ENCODE data around the gene ETS1.
A peak's percentile ranks its signal among the peaks of the same experiment; 100 is the strongest.

The ETS1 gene

GRCh38 chr11:128587415-128587814, at the start of gene ETS1:
Gene ETS1 (minus strand): TSS chr11:128587558. CDS start chr11:128573130, 14,428 bp downstream.
- TF ChIP-seq FOXM1 (IDR thresholded peaks at IDR 0.05; ENCODE audit: borderline replicate concordance) = no peak
- CTCF ChIA-PET = no interaction called here
- POLR2A ChIA-PET = no interaction called here

GRCh38 chr11:128634395-128634794, 47.0 kb upstream of the ETS1 start:
- TF ChIP-seq CTBP1 (IDR thresholded peaks at IDR 0.05; ENCODE audit: borderline replicate concordance) (no peak), LEF1 (IDR thresholded peaks at IDR 0.05; ENCODE audit: borderline replicate concordance) (no peak), L3MBTL2 (conservative IDR thresholded peaks at IDR 0.05) (no peak), ARNT (IDR thresholded peaks at IDR 0.05) (no peak)
- CTCF ChIA-PET = no interaction called here
- POLR2A ChIA-PET = no interaction called here
- DNase-seq (ENCODE audit: extremely low spot score) = no peak

More at GRCh38 chr11:128587415-128587814, at the start of gene ETS1:
- no peak for DNase-seq (ENCODE audit: extremely low spot score)

GRCh38 chr11:128633384-128633965, 46.1 kb upstream of the ETS1 start:
- ChIA-PET POLR2A (no interaction called here), CTCF (interaction anchor here (0.6 kb wide), 1 partner anchor 149 kb away, joined by 3 read pairs; no protein-coding TSS in a partner anchor)
- no peak for DNase-seq (ENCODE audit: extremely low spot score)
- TF ChIP-seq NFRKB (IDR thresholded peaks at IDR 0.05) (no peak), ARNT (IDR thresholded peaks at IDR 0.05) (no peak), LEF1 (IDR thresholded peaks at IDR 0.05; ENCODE audit: borderline replicate concordance) (no peak), SUZ12 (IDR thresholded peaks at IDR 0.05) (no peak), FOXA1 (IDR thresholded peaks at IDR 0.05) (no peak)

GRCh38 chr11:128632141-128632791, 44.9 kb upstream of the ETS1 start:
- no peak for TF ChIP-seq HDGF (IDR thresholded peaks at IDR 0.05; ENCODE audit: borderline replicate concordance)
- no peak for TF ChIP-seq FOXM1 (IDR thresholded peaks at IDR 0.05; ENCODE audit: borderline replicate concordance)
- TF ChIP-seq NFRKB (IDR thresholded peaks at IDR 0.05) = no peak
- no peak for TF ChIP-seq TARDBP (IDR thresholded peaks at IDR 0.05)
- no peak for TF ChIP-seq LEF1 (IDR thresholded peaks at IDR 0.05; ENCODE audit: borderline replicate concordance)
- no peak for TF ChIP-seq SUZ12 (IDR thresholded peaks at IDR 0.05)
- ChIA-PET CTCF (interaction anchor here (0.5 to 1.6 kb wide), 13 partner anchors 12 to 579 kb away, joined by 3 to 7 read pairs (median 3); no protein-coding TSS in a partner anchor), POLR2A (no interaction called here)
- peak; percentile 62 for DNase-seq (ENCODE audit: extremely low spot score)

- POLR2A ChIA-PET = no interaction called here
These were observed 43.2 kb upstream of the ETS1 start for GRCh38 chr11:128630367-128631230.

GRCh38 chr11:128629516-128630106, 42.3 kb upstream of the ETS1 start:
- DNase-seq (ENCODE audit: extremely low spot score) = no peak
- POLR2A ChIA-PET = no interaction called here
- TF ChIP-seq FOXA1 (IDR thresholded peaks at IDR 0.05) (no peak), FOXK2 (IDR thresholded peaks at IDR 0.05) (no peak), FOXM1 (IDR thresholded peaks at IDR 0.05; ENCODE audit: borderline replicate concordance) (no peak), PKNOX1 (IDR thresholded peaks at IDR 0.05) (no peak), LEF1 (IDR thresholded peaks at IDR 0.05; ENCODE audit: borderline replicate concordance) (no peak), L3MBTL2 (conservative IDR thresholded peaks at IDR 0.05) (no peak)
- CTCF ChIA-PET = interaction anchor here (0.6 to 2.7 kb wide), 8 partner anchors 12 to 472 kb away, joined by 3 to 9 read pairs (median 5); no protein-coding TSS in a partner anchor

More at GRCh38 chr11:128630367-128631230, 43.2 kb upstream of the ETS1 start:
- CTCF ChIA-PET = interaction anchor here (0.6 to 2.7 kb wide), 14 partner anchors 10 to 479 kb away, joined by 3 to 9 read pairs (median 4); no protein-coding TSS in a partner anchor
- TF ChIP-seq BHLHE40 (IDR thresholded peaks at IDR 0.05; ENCODE audit: borderline replicate concordance) = no peak
- no peak for TF ChIP-seq HDGF (IDR thresholded peaks at IDR 0.05; ENCODE audit: borderline replicate concordance)
- no peak for TF ChIP-seq TARDBP (IDR thresholded peaks at IDR 0.05)
- TF ChIP-seq CTBP1 (IDR thresholded peaks at IDR 0.05; ENCODE audit: borderline replicate concordance) = no peak
- no peak for TF ChIP-seq FOXM1 (IDR thresholded peaks at IDR 0.05; ENCODE audit: borderline replicate concordance)
- no peak for TF ChIP-seq FOXA1 (IDR thresholded peaks at IDR 0.05)
- no peak for TF ChIP-seq FOXK2 (IDR thresholded peaks at IDR 0.05)
- no peak for TF ChIP-seq L3MBTL2 (conservative IDR thresholded peaks at IDR 0.05)
- TF ChIP-seq SP1 (IDR thresholded peaks at IDR 0.05) = no peak
- TF ChIP-seq NFRKB (IDR thresholded peaks at IDR 0.05) = no peak
- no peak for TF ChIP-seq SUZ12 (IDR thresholded peaks at IDR 0.05)
- no peak for TF ChIP-seq PKNOX1 (IDR thresholded peaks at IDR 0.05)
- TF ChIP-seq LEF1 (IDR thresholded peaks at IDR 0.05; ENCODE audit: borderline replicate concordance) = no peak
- TF ChIP-seq ARNT (IDR thresholded peaks at IDR 0.05) = no peak
- TF ChIP-seq ZNF384 (IDR thresholded peaks at IDR 0.05) = no peak
- peak; percentile 78 for DNase-seq (ENCODE audit: extremely low spot score)

All from HEK293T (cell line).